Nucleus accumbens (tissue), 56 donors: Measurements from ENCODE around the gene DDX10.

Experiments used
- DNase-seq, 56 donors: peaks; one replicate each; lab custom pipeline; 2025; lab: John Stamatoyannopoulos, UW

The DDX10 gene

DNA sequence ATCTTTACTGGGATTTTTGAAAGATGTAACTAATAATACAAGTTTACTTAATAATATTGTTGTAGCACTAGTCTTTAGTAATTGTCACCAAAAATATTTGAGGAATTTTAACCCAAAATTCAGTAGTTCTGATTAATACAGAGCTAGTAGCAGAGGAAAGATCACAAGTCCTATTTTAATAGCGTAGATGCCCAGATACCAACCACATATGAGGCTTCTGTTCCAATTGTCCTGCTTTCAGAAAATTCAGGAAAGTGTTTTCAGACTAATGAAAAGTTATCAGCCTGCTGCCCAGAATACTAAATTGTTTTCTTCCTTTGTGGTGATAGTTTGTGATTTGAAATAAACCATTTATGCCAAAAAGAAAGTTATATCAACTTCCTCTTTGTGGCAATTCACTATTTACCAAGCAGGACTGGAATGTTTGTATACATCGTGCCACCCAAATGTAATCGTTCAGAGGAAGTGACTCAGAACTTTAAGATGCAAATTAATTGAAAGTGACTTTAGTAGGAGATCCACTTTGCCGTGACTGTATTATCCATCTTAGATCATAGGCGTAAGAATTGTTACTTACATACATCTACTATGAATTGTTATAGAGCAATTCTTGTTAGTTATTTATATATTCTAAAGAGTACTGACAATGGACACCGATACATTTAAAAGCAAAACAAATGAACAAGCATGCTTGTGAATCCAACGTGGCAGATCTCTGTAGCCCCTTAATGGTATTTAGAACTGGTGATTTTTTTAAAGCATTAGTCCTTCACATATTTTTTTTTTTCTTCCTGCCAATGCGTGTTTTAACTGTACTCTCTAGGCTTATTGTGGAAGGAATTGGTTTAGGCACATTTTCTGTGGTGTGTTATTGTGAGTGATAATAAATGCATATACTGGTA, 231.0 kb downstream of the DDX10 start:
- DNase-seq: no peak

DNA sequence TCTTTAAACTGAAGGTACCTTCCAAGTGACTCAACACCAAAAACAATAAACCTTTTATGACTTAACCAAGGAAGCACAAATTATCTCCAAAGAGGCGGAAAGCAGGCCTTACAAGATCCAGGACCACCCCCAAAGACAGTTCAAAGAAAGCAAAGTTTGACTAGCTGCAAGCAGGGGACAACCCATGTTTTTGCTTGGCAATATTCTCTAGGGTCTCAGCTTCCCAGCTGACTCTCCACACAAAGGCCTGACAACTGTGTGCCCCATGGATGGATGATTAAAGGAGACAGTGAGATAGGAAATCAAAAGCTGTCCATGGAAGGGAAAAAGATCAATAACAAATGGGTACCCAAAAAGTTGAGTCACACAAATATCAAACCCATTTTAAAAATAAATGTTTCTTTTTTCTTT, 232.2 kb downstream of the DDX10 start:
- no peak for DNase-seq

DNA sequence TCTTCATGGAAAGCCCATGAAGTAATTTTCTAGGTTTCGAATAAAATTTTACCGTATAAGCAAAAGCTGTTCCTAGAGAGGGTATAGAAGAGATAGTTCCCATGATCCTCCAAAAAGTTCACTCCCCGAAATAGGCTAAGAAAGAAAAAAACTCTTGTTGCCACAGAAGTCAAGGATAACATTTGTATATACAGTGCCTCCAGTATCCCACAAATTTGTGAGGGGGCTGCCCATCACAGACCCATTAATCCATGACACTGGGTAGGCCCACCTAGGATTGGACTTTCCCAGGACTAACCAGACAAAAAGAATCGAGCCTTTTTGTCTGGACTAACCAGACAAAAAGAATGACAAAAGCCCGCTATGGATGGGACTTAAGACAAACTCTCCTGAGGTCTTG, 233.0 kb downstream of the DDX10 start:
- no peak for DNase-seq

DNA sequence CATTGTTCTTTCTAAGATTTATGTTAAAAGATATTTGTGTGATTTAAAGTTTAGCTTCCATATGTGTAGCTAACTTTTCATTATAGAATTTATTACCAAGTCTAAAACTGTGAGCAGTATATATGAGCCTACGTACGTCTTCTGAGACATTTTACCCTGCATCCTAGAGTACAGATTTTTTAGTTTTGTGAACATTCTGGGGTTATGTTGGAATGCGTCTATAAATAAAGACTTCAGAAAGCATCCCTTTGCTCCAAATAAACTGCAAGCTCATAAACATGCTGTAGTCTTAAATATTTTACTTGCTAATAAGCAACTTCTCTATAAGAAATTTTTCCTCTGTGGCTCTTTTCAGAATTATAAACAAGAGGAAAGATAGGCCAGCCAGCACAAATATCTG, 236.5 kb downstream of the DDX10 start:
- no peak for DNase-seq

DNA sequence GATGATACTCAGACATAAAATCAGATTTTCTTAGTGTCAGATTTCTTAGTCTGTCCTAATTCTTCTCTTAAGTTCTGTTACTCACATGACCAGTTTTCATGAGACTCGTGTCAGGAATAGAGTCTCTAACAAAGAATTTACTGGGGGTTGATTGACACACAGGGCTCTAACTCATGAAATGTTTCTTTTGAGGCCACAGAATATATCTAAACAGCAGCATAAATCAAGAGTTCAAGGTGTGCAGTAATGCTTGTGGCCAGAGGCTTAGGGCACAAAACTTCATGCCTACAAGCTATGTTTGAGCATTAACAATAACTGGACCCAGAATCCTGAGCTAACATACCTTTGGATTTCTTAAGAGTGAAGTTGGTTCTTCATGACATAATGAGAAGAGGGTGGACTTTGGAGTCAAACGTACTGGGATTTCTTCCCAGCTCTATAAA, 237.2 kb downstream of the DDX10 start:
- no peak for DNase-seq

DNA sequence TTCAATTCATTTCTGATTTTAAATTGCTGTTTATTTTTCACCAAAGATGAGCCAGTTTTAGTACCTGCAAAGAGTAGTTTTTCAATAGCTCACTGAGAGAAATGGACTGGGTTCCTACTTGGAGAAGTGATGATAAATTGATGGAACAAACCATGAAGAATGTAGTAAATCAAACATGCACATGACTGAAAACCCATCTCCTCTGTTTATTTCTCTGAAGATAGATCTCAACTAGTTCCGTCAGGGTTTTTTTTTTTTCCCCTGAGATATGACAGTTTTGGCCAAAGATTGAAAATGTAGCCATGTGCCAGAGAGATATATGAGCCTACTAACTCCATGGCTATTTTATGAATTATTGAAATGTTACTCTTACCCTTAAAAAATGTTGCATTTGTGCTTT, 239.6 kb downstream of the DDX10 start:
- DNase-seq: no peak

DNA sequence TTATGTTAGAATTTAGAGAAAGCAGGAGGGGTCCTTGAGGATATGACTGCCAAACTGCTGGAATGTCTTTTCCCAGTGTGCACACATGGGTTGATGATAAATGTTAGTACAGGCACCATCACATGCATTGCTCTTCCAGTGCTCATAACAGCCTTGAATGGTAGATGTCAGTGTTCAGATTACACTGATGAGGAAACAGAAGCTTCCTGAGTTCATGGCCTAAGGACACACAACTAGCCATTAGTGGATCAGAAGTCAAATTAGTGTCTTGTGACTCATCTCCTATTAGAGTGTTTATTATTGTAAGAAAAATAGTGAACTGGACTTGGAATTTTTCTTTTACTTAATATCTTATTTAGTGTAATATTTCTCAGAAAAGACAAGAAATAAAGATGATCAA, 241.5 kb downstream of the DDX10 start:
- no peak for DNase-seq

DNA sequence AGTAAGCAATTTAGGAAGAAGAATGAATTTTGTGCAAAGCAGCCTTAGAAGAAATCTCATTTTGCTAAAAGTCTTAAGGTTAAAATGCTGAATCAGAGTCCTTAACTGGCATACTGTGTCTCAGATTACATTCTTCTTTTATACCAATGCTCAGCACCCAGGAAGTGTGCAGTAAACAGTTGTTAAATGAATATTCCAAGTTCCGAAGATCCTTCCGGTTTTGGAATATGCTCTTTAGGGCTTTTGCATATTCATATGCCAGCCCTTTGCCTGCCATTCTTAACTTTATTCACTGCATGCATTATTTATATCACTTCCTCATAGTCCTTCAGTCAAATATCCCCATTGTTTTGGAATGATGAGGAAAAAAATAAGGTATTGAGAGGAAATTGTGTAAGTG, 242.0 kb downstream of the DDX10 start:
- no peak for DNase-seq

DNA sequence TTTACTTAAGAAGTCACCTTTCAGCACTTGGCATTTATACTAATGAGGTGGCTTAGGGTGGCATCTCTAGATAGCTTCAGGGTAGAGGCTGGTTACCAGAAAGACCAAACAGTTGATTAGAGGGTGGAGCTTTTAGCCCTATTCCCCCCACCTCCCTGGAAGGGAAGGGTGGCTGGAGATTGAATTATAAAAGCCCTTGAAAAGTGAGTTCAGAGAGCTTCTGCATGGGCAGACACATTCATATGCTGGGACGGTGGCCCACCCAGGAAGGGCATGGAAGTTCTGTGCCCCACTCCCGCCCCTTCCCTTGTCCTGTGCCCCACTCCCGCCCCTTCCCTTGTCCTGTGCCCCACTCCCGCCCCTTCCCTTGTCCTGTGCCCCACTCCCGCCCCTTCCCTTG, 244.2 kb downstream of the DDX10 start:
- DNase-seq: no peak

DNA sequence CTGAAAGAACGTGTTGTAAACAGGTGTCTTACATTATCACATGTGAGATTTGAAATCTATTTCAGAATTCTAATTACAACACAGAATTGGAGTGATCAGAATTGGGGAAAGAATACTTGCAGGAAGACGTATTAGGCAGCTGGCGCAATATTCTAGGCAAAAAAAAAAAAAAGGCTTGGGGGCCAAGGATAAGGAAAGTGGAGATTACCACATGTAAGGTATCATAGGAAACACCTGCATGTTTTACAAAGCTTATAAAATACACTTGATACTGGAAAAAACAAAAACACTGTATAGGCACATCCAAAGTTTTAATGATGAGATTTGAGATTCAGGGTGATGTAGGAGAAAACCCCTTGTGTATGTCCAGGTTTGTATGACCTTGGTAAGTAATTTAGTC, 245.1 kb downstream of the DDX10 start:
- DNase-seq: no peak

DNA sequence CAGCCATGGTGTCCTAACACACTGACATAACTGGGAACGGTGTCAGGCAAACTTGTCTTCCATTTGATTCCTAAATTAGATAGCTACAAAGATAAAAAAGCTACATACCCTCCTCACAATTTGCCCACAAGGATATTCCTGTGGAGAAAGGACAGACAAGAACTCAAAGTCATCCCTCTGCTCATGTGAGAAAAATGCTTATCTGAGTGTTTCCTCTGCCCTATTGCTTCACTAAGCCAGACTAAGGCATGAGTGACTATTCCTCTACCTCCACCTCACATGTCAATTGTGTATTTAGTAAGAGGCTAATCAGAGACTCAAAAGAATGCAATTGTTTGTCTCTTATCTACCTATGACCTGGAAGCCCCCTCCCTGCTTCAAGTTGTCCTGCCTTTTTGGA, 247.7 kb downstream of the DDX10 start:
- no peak for DNase-seq

DNA sequence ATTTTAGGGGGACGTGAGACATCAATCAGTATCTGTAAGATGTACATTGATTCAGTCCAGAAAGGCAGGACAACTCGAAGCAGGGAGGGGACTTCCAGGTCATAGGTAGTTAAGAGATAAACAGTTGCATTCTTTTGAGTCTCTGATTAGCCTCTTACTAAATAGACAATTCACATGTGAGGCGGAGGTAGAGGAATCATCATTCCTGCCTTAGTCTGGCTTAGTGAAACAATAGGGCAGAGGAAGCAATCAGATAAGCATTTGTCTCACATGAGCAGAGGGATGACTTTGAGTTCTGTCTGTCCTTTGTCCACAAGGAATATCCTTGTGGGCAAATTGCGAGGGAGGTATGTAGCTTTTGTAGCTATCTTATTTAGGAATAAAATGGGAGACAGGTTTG, 248.3 kb downstream of the DDX10 start:
- DNase-seq: no peak

DNA sequence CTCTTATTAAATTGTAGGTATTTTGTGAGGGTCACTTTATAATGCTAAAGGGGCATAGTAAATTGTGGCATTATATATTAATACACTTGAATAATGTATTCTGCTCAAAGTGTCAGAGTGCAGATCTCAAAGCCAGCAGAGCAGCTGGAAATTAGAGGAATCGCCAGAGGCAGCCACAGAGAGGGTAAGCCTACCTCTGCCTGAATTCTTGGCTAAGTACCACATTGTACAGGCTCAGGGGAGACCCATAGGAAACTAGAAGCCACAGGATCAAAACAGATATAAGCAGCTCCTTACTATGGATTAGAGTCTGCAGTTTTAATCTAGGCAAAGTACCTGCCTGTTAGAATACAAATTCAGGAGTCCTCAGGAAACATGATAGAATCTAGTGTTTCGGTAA, 249.3 kb downstream of the DDX10 start:
- no peak for DNase-seq

DNA sequence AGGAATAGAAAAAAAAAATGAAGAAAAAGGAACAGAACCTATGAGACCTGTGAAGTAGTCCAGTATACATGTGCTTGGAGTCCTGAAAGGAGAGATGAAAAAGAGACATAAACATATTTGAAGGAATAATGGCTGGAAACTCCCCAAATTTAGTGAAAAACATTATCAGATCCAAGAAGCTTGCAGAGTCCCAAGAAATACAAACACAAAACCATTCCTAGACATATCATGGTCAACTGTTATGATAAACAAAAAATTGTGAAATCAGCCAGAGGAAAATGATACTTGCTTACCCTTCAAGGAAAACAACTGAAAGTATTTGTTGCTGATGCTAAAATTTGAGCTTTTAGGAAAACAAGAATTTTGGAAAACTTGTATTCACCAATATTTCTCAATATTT, 250.1 kb downstream of the DDX10 start:
- DNase-seq: no peak

DNA sequence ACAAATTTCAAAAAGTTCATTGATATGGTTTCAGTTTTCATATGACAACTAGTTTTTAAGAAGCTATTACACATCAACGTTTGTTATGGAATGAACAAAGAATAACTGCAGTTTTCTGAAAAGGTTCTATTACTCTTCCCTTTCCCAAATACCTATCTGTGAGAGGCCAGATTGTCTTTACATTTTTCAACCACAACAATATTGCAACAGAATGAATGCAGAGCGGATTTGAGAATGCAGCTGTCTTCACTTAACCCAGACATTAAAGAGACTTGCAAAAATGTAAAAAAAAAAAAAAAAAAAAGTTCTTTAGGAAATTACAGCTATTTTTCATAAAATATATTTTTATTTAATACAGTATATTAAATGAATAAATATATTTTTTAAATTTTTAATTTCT, 250.8 kb downstream of the DDX10 start:
- no peak for DNase-seq

DNA sequence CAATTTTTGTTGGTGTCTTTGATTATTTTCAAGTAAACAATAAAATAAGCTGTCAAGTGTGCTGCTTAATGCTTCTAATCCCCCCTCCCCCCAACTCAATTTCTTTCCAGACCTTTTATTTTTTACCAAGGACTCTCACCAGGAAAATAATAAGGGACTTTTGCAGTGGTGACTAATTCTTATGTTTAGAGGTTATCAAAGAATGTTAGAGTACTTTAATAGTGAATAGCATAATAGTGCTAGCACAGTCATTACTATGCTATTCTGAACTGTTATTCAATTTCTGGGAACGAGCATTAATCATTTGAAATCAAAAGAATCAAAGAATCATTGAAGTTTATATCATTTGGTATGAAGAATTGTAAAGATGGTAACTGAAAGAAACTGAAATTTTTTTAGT, 251.4 kb downstream of the DDX10 start:
- DNase-seq: no peak

DNA sequence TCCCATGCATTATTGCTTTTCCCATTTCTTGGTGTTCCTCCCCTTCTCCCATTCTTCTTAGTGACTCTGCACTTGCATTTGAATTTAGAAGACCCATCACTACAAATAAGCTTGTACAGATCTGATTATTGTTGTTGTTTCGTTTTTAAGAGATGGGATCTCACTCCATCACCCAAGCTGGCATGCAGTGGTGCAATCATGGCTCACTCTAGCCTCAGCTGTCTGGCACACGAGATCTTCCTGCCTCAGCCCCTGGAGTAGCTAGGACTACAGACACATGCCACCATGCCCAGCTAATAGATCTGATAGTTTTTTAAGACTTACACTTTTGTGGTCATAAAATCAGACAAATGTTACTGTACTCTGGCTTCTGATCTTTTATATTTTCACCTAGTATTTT, 252.1 kb downstream of the DDX10 start:
- DNase-seq: no peak

DNA sequence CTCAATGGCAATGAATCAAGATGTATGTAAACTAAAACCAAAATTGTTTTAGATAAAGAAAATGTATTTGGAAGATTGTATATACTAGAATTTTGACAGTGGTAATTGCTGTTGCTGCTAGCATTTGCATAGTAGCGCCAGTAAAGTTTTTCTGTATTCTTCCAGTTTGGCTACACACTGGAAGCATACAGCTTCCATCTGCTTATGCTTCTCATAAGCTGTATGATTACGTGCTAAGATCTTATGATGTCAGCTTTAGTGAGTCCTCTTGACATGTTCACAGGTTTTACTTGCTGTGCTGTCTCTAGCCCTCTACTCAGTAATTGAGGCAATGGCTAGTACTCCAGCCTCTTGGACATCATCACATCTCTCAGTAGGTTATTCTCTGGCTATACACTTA, 256.3 kb downstream of the DDX10 start:
- no peak for DNase-seq

DNA sequence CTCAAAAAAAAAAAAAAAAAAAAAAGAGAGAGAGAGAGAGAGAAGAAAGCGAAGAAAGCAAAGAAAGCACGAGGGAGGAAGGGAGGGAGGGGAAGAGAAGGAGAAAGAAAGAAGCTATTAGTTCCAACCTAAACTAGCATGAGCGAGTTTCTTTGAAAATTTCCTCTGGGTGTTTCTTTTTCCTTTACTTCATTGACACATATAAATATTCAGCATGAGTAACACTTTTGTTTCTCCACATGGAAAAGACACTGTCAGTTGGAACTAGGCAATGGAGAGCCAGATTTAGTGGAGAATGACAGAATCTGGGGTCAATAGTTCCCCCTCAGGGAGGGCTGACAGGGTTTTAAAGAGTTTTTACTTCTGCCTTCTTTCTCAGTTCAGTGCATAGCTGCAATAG, 257.4 kb downstream of the DDX10 start:
- no peak for DNase-seq

DNA sequence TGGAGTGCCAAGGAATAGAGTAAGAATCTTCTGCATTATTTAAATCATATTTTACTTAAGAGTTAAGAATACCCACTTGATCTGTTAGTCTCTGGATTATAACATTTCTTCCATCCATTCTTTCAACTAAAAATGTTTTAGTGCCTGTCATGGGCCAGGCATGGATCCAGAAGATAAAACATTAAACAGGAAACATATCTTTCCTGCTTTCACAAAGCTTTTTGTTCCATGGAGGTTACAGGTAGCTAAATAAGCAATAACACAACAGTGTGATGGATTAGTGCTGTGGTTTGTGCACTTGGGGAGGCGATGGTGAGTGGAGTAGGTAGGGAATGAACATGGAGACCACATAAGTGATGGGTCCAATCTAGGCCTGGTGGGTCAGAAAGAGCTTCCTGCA, 258.5 kb downstream of the DDX10 start:
- DNase-seq: no peak

DNA sequence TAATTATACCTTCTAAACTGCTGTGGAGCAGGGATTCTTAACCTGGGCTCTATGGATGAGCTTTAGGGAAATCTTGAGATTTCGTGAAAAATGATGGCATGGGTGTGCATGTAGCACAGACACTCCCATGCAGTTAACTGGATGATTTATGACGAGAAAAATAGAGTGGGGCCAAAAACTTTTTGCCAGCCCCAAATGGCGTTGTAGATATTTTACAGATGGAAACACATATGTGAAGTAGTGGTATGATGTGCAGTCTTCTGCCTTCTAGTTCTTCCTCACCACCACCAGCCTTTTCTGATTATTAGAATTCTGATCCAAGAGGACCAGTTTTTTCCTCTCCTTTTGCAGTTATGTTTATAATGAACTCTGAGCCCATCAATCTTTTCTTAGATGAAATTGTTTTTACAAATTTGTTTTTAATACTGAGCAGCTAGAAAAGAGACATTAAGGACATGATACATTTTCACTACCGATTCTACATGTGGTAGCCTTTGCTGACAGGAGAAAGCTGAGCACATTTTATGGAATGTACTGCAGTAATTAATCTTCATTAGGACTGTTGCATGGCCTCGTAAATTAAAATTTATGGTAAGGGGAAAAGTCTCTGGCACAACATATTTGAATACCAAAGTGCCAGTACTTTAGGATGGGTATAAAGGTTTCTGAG, 261.4 kb downstream of the DDX10 start:
- DNase-seq: no peak
